IMR-90 (cell line): ENCODE data around the gene MPC2. TPM values are rescaled to one million over a fixed set of nuclear protein-coding genes. Genes with fewer than 3 reads are reported as not detected.

ENCODE experiments used
- CEBPB ChIP-seq: IDR thresholded peaks from 2 replicates; pipeline ENCODE4 v1.6.1; 2012; ENCODE audit warnings: low read depth, low read length, improper control_type of control experiment
- CHD1 ChIP-seq: IDR thresholded peaks from 2 replicates; pipeline ENCODE4 v1.6.1; 2012; ENCODE audit warnings: low read depth, low read length, improper control_type of control experiment
- MAFK ChIP-seq: IDR thresholded peaks from 2 replicates; pipeline ENCODE4 v1.6.1; 2012; ENCODE audit warnings: low read depth, low read length, improper control_type of control experiment
- NFE2L2 ChIP-seq: fragments of 150-350 bp; IDR thresholded peaks from 2 replicates; pipeline ENCODE4 v1.6.1; 2016; ENCODE audit warnings: low read depth, mild to moderate bottlenecking, low read length
- RAD21 ChIP-seq: IDR thresholded peaks from 2 replicates; pipeline ENCODE4 v1.6.1; 2012; ENCODE audit warnings: low read length, improper control_type of control experiment
- RCOR1 ChIP-seq: IDR thresholded peaks from 2 replicates; pipeline ENCODE4 v1.6.1; 2012; ENCODE audit warnings: mild to moderate bottlenecking, low read length, improper control_type of control experiment; ENCODE audit not compliant: insufficient replicate concordance
- polyA plus RNA-seq, 3 experiments: library from polyadenylated mRNA; depleted of rRNA; stranded (reverse); fragments of >200 nt; gene quantifications; 2 replicates each; pipeline ENCODE4 v1.2.3, GENCODE V29; 2012; ENCODE audit warnings: low replicate concordance in 1 of 3
- total RNA-seq: library from RNA; depleted of rRNA; stranded (reverse); fragments of >200 nt; gene quantifications from 2 replicates; pipeline ENCODE4 v1.2.3, GENCODE V29; 2012

Gene MPC2
- total and polyA plus RNA-seq, 2 of the 4 experiments (the other 2 are of a cell fraction): 35.0 to 42.9 TPM

DNA sequence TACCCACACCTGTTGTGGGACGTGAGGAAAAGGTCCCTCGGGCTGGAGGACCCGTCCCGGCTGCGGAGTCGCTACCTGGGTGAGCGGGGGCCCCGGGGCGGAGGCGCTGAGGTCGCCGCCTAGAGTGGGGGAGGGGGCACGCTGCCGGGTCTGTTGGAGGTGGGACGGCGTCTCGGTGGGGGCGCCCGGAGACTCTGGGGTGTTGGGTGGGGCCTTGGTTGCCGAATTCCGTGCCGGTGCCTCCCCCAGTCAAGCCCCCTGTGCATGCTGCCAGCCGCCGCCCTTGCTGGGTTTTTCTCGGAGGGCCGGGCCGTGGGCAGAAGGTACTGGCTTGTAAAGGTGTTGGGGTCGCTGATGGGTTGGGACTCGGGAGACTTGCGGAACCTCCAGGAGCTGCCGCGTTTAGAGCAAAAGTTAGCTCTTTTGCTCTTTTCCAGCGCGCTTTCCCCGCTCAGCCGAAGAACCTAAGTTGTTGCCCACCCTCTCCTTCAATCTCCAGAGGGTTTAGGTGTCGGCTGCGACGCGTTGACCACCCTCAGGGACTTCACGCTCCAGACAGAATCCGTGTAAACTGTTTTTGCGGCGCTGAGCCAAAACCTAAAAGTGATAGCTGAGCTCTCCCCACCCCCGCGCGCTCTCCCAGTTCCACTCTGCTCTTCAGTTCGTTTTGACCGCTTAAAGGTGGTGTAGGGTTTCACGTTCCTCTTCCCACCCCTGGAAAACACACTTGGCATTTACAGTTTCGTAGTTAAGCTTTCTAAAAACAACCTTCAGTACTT lies at the start of gene MPC2 (continued):
- no peak for TF ChIP-seq NFE2L2
- TF ChIP-seq CEBPB: no peak
- TF ChIP-seq MAFK: no peak
- peak; percentile 17; the same call in 1 of the 2 replicates for TF ChIP-seq RAD21
- TF ChIP-seq CHD1: no peak
- TF ChIP-seq RCOR1: no peak
